KOPT-K1 (cell line): Measurements from ENCODE around the gene UGGT2.
"Not testable (repeated sequence)": the region's sequence is repeated elsewhere in the genome, so short reads cannot be mapped to it uniquely, and the experiment has no call there.

Experiments
- H3K27ac ChIP-seq: fragments of 200-600 bp; sonication (generic); 2 replicates; pipeline ENCODE4 v1.5.1; 2016; ENCODE audit warnings: antibody characterized with exemption, mild to moderate bottlenecking, low read depth, low read length; ENCODE audit not compliant: poor library complexity, severe bottlenecking
- H3K36me3 ChIP-seq: fragments of 200-600 bp; sonication (generic); 2 replicates; pipeline ENCODE4 v1.5.1; 2017; ENCODE audit warnings: antibody characterized with exemption, mild to moderate bottlenecking, low read length, moderate library complexity; ENCODE audit not compliant: insufficient read depth
- H3K9me3 ChIP-seq: fragments of 200-600 bp; sonication (generic); 2 replicates; pipeline ENCODE4 v1.5.1; 2017; ENCODE audit warnings: antibody characterized with exemption, low read length, mild to moderate bottlenecking; ENCODE audit not compliant: insufficient read depth, poor library complexity, severe bottlenecking

UGGT2 gene

DNA sequence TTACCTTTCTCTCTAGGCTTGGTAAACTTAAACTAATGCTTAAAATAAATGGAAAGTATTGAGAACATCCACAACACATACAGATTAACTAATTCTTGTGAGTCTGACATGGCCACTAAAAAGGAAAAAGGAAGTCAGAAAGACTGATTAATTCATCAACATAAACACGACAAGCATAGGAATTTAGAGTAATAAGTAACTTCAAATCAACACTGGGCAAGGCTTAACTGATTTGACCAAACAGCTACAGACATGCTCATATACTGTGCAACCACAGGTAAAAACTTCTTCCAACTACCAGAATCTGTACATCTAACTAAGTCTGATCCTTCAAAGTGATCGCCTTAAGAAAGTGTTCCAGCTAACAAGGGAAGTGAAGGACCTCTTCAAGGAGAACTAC is 20.5 kb downstream of the UGGT2 start:
- Histone ChIP-seq H3K36me3 (no peaks in the 10 kb centered on the region), H3K9me3 (peaks cover 15% of the 10 kb centered on the region), H3K27ac (no peak overlapping the region)

DNA sequence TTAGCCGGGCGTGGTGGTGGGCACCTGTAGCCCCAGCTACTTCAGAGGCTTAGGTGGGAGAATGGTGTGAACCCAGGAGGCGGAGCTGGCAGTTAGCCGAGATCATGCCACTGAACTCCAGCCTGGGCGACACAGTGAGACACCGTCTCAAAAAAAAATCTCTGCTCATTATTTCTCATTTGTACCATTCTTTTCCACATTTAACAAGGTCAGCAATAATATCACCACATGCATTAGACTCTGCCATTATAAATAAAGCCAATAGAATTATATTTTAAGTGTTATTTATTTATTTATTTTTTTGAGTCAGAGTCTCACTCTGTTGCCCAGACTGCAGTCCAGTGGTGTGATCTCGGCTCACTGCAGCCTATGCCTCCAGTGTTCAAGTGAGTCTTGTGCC is 24.2 kb downstream of the UGGT2 start:
- Histone ChIP-seq H3K27ac (no peak overlapping the region), H3K9me3 (peaks cover 9% of the 10 kb centered on the region), H3K36me3 (no peaks in the 10 kb centered on the region)

DNA sequence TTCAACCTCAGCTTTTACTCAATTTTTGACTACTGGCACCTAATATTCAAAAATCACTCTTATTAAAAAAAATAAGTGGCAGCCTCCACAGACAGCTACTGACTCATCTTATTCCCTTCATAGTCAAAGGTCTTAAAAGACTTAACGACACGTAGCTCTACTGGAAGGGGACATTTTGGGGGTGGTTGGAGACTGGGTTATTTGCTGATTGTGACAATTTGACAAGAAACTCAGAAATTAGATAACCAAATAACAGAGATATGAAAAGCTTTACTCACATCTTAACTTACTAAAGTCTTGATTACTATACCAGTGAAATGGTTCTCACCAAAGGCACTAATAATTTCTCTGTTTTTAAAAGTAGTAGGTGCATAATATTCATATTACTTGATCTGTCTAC is 25.7 kb downstream of the UGGT2 start:
- Histone ChIP-seq H3K36me3 (no peaks in the 10 kb centered on the region), H3K27ac (no peak overlapping the region), H3K9me3 (no peaks in the 10 kb centered on the region)

DNA sequence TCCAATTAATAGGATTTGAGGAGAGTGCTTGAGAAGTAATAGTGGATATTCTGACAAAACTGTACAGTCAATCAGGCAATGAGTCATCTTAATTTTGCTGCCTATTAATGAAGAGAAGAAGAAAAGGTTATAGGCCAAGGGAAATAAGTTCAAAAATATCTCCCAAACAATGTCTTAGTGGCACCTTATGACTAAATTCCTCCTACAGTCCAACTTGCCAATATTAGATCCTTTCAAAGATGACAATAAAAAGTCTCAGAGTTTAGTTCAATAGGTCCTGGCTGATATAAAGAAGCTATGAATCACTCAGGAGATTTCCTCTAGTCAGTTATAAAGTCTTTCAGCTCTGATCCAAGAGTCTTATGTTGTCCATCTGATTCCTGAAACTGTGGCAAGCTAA is 27.9 kb downstream of the UGGT2 start:
- Histone ChIP-seq H3K9me3 (no peaks in the 10 kb centered on the region), H3K27ac (no peak overlapping the region), H3K36me3 (no peaks in the 10 kb centered on the region)

DNA sequence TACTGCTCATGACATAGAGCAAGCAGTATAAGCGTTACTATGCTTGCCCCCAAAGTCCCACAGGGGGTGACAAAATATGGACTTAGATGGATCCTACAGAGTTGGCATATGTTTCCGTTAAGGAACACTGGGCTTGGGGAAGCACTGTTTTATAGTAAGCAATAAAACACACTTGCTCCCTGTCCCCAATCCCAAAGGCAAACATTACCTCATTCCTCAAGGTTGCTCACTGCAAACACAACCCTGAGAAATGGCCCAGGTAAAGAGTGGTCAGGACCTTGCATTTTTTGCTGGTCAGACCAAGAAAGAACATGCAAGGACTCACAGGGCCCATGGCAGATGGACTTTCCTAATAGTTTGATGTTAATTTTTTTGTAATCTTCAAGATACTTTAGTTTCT is 32.3 kb downstream of the UGGT2 start:
- H3K27ac ChIP-seq: no peak overlapping the region
- no peaks in the 10 kb centered on the region for H3K36me3 ChIP-seq
- no peaks in the 10 kb centered on the region for H3K9me3 ChIP-seq

DNA sequence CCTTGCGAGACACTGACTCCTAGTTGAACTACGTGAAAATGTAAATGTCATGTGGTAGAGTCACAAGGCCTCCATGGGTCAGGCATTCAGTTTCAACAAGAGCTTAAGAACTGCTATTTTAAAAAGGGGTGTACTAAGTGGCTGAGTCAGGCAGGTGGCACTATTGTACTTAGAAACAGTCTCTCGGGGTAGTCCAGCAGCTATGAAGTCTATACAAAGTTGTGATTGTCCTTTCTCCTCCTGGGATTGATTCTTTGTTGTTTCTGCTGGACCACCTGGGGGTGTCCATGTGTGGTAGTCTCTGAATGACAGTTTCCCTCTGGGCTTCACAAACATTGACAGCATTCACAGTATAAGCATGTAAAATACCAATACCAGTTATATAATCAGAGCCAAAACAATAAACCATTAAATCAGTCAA is 33.0 kb downstream of the UGGT2 start:
- Histone ChIP-seq H3K9me3 (no peaks in the 10 kb centered on the region), H3K27ac (no peak overlapping the region), H3K36me3 (no peaks in the 10 kb centered on the region)

DNA sequence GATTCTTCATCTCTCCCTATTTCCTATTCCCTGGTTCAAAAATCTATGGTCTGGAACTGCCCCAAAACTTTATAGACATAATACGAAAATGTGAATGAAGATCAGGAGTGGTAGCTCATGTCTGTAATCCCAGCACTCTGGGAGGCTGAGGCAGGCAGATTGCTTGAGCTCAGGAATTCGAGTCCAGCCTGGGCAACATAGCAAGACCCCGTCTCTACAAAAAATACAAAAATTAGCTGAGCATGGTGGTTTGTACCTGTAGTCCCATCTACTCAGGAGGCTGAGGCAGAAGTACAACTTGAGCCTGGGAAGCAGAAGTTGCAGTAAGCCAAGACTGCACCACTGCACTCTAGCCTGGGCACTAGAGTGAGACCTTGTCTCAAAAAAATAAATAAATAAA is 35.1 kb downstream of the UGGT2 start:
- no peak overlapping the region for H3K27ac ChIP-seq
- no peaks in the 10 kb centered on the region for H3K36me3 ChIP-seq
- H3K9me3 ChIP-seq: no peaks in the 10 kb centered on the region

DNA sequence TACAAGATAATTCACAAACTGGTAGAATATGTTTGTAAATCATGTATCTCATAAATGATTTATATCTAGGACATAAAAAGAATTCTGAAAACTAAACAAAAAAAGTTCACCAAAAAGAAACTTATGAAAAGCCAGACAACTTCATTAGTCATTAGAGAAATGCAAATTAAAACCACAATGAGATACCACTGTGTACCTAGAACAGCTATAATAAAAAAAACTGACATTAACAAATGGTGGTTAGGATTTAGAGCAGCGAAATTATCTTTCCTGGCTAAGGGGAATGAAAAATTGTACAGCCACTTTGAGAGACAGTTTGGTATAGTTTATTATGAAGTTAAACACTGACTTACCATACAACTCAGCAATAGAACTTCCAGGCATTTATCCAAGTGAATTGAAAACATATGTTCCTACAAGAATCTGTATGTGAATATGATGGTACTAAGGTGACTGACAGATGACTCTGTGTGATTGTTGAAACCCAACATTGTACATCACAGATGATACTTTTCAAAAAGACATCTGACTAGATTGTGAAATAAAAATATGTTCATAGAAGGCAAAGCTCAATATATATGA is 41.8 kb downstream of the UGGT2 start:
- Histone ChIP-seq H3K9me3 (no peaks in the 10 kb centered on the region), H3K27ac (no peak overlapping the region), H3K36me3 (no peaks in the 10 kb centered on the region)

DNA sequence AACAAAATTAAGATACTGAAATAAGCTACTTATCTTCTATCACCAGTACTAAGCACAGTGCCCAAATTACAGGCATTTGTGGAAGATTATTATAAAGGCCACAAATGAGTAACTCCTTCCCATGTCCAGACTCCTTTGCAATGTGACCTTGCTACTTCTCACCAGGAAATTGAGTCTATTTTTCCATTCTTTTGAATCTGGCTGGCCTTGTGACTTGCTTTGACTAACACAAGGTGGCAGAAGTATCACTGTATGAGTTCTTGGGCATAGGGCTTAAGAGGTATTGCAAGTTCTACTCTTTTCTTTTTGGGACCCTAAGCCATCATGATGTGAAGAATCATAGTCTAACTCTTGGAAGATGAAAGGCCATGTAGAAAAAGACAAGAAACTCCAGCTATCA is 49.9 kb downstream of the UGGT2 start:
- no peak overlapping the region for H3K27ac ChIP-seq
- no peaks in the 10 kb centered on the region for H3K36me3 ChIP-seq
- H3K9me3 ChIP-seq: no peaks in the 10 kb centered on the region

DNA sequence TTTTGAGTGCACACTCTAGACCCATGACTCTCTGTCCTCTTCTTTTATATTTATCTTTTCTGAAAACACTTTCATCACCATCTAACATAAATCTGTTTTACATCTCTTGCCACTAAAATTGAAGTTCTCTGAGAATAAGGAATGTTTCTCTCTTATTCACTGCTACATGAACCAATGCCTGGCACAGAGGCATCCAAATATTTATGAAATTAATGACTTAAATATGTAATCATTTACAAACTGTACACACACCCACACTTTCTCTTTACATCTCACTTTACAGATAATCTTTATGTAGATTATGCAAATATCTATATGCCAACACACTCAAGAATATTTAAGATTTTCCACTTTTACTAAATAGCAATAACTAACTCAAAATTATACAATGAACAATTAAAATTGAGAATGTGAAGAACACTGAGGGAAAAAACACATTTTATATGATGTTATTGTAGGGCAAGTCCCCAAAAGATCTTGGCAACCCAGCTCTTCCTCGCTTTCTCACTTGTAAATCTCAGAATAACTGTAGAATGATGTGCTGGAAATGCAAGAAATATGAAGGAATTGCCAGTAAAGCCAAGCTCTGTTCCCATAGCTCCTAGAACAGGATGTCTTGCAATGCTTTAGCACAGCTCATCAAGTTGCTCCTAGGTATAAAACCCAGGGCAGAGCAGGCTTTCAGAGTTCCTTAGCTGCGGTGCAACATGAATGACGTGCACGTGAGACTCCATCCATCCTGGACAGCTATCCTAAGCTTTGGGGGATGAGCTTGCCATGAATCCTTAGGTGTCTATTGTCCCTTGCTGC is 50.7 kb downstream of the UGGT2 start:
- no peak overlapping the region for H3K27ac ChIP-seq
- H3K36me3 ChIP-seq: no peaks in the 10 kb centered on the region
- no peaks in the 10 kb centered on the region for H3K9me3 ChIP-seq

DNA sequence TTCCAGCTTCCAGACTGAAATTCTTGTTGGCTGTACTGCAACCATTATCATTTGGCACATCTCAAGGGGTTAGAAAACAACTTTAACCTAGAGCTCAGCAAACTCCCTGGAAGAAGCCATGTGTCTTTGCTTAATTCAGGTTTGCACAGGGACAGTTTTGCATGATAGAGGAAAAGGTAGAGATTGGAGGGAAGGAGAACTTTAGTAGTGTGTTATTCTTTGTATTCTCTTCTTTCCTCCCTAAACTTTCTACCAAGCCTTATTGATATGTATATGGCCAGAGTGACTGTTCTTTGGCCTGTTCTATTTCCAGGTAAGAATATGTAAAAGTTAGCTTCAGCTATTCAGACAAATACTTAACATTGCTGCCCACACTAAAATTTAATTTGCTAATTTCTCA is 53.1 kb downstream of the UGGT2 start:
- Histone ChIP-seq H3K27ac (no peak overlapping the region), H3K36me3 (no peaks in the 10 kb centered on the region)

DNA sequence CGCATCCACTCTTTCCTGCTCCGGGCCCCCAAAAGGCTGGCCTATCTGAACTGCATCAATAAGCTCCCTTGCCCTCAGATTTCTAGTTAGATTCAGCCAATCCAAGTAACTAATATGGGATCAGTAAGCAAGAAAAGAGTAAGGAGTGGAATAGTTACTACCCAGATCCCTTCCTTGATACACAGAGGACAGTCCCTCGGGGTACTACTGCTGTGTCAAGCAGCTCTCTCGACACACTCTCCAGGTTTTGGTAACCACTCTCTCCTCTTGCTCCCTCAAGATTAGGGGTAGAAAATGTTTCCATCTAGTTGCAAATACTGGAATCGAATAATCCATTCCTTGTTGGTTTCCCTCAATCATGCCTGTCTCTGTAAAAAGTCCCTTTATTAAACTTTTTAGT is 65.4 kb downstream of the UGGT2 start:
- no peaks in the 10 kb centered on the region for H3K9me3 ChIP-seq
- H3K27ac ChIP-seq: no peak overlapping the region
- no peaks in the 10 kb centered on the region for H3K36me3 ChIP-seq

More for the DNA sequence above, 53.1 kb downstream of the UGGT2 start:
- no peaks in the 10 kb centered on the region for H3K9me3 ChIP-seq

DNA sequence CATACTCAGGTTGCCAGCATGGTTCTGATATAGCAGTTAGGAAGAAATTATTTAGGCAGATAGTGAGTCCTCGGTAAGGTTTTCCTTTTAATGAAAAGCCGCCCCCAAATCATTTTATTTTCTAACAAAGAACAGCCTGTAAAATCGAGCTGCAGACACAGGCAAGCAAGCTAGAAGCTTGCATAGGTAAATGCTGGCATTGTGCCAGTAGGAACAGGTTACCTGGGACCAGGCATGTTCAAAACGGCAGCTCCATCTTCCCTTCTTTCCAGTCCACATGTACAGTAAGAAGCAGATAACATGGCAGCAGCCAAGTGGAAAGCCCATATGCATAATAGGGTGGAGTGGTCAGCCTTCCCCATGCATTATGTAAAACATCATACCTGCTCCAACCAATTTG is 71.1 kb downstream of the UGGT2 start:
- H3K9me3 ChIP-seq: no peaks in the 10 kb centered on the region
- H3K27ac ChIP-seq: no peak overlapping the region
- H3K36me3 ChIP-seq: no peaks in the 10 kb centered on the region

DNA sequence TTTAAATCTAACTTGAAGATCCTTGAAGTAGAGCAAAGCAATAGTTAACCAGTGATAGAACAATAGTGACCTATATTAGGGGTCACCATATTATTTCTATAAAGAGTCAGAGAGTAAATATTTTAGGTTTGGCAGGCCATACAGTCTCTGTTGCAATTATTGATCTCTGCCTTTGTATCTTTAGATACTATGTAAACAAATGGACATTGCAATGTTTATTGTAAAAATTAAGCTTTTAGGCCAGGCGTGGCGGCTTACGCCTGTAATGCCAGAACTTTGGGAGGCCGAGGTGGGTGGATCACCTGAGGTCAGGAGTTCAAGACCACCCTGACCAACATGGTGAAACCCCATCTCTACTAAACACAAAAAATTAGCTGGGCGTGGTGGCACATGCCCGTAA is 80.5 kb downstream of the UGGT2 start:
- not testable (repeated sequence) for H3K36me3 ChIP-seq, H3K27ac ChIP-seq, H3K9me3 ChIP-seq

DNA sequence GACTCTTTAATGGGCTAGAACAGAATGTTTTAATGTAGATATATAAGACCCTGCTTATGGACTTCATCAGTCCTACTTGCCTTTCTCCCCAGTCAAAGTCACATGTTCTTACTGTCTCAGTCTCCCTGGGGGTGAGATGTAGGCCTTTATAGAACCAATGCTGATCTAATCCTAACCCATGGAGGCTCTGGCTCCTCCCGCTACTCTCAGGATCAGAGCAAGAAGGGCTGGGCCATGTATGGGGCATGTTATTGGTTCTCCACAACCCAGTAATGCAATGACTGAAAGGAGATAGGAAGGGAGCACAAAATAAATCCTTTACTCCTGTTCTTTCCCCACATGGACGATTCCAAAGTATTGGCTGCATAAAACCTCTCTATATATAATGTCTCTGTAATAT is 82.3 kb downstream of the UGGT2 start:
- no peaks in the 10 kb centered on the region for H3K9me3 ChIP-seq
- no peaks in the 10 kb centered on the region for H3K36me3 ChIP-seq
- no peak overlapping the region for H3K27ac ChIP-seq

DNA sequence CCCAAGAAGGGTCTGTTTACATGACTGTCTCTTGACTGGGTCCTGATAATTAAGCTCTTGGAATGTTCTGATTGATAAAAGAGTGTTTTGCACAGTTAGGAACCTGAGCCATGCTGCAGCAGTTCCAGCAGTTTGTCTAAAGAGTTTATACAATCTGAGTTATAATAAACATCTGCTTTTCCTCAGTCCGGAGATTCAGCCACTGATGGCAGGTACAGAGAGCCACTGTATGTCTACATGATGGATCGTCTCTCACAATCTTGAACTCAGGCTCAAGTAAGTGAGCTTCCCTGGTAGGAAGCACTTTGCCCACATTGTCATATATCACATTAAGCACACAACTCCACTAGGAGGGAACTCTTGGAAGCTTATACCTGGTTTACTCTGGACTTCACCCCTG is 84.3 kb downstream of the UGGT2 start:
- no peaks in the 10 kb centered on the region for H3K36me3 ChIP-seq
- H3K27ac ChIP-seq: no peak overlapping the region
- H3K9me3 ChIP-seq: no peaks in the 10 kb centered on the region
